GM18907 (cell line): ENCODE measurements around the gene MAN1C1.

Source experiments
- ATAC-seq: cut with Tn5 transposase; IDR thresholded peaks from one replicate; pipeline ENCODE4 v1.9.1; 2021; ENCODE audit warnings: mild to moderate bottlenecking, moderate library complexity; ENCODE audit not compliant: unreplicated experiment

The MAN1C1 gene

DNA sequence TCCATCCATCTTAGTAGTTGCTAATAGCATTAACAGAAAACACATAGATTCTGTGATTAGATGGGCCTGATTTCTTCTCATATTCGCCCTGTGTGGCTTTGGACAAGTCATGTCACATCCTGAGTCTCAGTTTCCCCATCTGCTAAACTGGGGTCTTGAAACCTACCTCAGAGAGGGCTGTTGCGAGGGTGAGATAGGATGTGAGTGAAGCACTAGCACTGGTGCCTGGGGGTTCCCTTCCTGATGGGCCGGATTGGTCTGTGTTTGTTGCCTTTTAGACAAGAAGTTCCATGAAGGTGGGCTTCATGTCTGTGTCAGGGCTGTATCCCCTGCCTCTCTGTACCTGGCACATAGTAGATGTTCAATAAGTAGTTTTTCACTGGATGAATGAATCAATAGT is 3.5 kb upstream of the MAN1C1 start:
- ATAC-seq, result no peak

- ATAC-seq, result no peak
Measured at GRCh38 chr1:25614501-25615171, 2.0 kb upstream of the MAN1C1 start.

DNA sequence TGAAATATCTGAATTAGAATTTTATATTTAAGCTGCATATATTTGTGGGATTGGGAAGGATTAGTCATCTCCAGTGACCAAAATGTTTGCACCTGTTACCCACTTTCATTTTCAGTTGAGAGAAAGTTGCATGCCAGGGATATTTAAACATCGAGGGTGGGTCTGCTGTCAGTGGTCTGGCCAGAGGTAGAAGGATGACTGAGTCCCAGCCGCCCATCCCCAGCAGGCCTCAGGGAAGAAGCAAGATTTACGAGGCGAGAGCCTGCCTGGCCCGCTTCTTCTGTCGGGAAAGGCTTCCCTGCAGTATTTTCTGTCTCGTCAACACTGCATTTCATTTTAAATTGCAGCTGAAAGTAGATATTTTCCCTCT is 1.4 kb upstream of the MAN1C1 start:
- no peak for ATAC-seq

GRCh38 chr1:25615563-25616094 is 962 bp upstream of the MAN1C1 start:
- ATAC-seq, result peak; percentile 13

- ATAC-seq, result peak; percentile 8
Measured at GRCh38 chr1:25616987-25617624, 515 bp downstream of the MAN1C1 start.

DNA sequence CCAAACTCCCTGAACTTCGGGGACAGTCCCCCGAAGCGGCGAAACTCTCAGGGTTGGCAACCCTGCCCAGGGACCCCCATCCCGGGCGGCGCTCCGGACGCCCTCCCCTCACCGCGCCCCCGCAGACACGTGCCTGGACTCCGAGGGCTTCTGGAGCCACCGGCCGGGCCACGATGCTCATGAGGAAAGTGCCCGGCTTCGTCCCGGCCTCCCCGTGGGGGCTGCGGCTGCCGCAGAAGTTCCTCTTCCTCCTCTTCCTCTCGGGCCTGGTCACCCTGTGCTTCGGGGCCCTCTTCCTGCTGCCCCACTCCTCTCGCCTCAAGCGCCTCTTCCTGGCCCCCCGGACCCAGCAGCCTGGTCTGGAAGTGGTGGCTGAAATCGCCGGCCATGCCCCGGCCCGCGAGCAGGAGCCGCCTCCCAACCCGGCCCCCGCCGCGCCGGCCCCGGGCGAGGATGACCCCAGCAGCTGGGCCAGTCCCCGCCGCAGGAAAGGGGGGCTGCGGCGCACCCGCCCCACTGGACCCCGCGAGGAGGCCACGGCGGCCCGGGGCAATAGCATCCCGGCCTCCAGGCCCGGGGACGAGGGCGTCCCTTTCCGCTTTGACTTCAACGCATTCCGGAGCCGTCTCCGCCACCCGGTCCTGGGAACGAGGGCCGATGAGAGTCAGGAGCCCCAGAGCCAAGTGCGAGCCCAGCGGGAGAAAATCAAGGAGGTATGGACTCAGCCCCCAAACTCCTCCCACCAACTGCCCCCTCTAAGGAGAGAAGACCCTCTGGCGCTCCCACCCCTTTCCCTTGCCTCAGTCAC is 1.2 kb downstream of the MAN1C1 start:
- ATAC-seq, result no peak

DNA sequence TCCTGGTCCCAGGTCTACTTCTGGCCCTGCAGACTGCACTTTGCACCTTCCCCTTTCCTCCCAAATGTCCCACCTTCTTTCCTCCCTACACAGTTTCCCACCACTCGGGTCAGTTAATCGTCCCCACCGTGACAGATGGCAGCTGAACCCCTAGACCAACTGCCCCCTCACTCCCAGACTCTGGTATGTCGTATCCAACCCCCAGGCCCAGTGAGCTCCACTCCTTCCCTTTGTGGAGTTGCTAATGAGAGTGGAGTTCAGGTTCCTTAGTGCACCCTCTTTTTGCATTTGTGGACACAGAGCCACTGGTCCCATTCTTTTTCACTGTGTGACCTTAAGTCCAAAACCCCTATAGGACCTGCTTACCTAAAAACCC is 1.8 kb downstream of the MAN1C1 start:
- no peak for ATAC-seq

DNA sequence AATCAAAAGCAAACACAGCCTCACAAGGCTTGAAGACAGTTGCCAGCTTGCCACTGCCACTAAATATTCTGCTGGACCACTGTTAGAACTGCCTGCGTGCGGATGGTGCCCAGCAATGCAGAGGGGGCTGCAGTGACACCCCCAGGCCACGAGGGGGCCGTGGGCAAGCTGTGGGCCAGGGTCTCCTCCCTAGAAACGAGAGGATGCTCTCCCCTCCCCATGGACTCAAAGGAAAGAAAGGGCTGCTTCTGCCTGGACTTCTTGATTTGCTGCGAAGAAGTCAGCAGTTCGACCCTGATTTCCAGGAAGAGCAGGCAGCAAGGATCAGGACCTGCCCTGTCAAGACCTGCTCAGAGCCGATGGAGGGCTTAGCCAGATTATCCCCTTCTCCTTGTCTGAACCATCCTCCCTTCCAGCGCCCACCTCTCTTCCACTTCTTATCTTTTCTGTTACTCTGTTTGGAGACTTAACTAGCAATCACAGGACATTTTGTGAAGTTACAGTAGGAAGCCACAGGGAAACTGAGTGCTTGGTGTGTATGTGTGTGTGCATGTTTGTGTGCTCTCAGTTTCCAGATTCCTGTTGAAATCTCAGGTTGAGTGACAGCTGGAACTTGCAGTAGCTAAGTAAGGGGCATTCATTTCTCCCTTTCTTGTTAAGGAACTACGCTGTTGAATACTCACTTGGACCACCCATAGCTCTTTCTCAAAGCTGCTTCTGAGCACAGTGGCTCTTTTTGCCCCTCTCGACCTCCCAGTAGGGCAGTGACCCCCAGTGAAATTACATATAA is 2.7 kb downstream of the MAN1C1 start:
- no peak for ATAC-seq

DNA sequence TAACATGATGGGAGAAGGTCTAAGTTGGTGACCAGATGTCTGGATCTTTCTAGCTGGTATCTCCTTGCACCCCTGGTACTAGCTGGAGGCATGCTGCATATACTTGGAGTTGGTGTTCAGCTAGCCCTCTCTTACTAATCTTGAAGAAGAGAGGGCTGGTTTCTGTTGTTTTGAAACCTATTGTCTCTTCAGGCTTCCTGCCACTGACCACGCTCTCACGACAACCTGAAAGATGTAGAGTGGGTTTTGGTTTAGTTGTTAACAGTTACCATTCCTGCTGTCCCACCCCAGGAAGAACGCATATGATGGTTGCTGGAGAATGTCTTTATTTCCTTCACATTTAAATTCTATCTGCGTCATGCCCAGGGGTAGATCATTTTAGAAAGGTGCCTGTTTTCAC is 3.6 kb downstream of the MAN1C1 start:
- peak; percentile 31 for ATAC-seq

DNA sequence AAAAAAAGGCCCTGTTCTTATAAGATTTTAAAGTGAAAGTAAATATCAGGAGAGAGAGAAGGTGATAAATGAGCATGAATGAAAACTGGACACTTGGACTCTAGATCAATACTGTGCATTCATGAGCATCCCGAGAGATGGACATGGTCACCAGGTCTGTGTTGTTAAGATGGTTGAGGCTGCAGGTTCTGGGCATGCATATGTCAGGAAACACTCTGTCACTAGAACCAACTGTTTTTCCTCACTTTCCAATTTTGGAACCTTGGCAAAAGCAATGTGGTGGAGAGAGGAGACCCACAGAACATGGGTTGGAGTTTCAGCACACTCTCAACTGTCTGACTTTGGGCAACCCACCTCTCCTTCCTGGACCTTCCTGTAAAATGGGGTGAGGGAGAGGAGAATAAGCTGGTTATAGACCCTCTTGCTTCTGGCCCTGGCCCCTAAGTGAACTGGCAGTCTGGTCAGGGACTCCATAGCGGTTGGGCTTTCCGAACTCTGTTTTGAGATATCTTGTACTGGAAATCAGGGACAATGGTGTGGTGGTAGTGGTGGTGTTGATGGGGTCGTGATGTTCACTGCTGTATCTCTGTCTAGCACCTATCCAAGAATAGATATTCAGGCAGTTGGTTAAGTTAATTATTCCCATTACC is 4.2 kb downstream of the MAN1C1 start:
- ATAC-seq, result no peak

- ATAC-seq, result no peak
Measured at GRCh38 chr1:25621876-25622275, 5.3 kb downstream of the MAN1C1 start.

GRCh38 chr1:25622531-25622930 is 5.9 kb downstream of the MAN1C1 start:
- ATAC-seq, result no peak

DNA sequence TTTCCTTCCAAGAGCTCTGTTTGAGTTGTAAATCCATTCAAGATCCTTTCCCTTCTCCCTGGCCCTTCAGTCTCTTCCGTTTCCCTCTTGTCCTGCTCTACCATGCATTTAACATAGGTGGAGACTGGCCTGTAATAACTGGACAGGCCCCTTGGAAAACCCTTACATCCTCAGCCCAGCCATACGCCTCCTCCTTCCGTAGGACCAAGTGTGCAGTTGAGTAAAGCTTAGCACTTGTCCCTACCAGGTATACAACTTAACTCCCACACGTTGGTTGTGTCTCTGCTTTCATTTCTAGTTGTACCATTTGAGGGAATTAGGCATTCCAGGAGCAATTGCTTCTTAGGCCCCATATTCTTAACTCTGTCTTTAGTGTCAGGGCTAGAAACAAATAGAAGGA is 6.4 kb downstream of the MAN1C1 start:
- no peak for ATAC-seq

DNA sequence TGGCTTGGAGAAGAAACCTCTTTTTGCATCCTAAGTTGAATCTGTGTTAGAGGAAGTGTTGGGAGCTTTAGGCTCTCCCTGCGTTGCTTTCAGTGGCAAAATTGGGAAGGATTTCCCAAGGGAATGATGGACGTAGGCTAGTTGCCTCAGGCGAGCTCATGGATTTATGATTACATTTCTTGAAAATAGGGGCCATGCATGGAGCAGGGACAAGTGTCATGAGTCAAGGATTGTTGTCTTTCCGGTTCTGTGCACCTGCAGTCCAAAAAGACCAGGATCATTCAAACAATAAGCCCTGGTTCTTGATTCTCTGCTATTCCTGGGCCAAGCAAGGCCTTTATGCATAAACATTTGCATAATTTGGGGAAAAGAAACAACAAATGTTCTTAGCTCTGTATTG is 7.1 kb downstream of the MAN1C1 start:
- ATAC-seq, result no peak

- ATAC-seq, result no peak
Measured at GRCh38 chr1:25624156-25624555, 7.6 kb downstream of the MAN1C1 start.

DNA sequence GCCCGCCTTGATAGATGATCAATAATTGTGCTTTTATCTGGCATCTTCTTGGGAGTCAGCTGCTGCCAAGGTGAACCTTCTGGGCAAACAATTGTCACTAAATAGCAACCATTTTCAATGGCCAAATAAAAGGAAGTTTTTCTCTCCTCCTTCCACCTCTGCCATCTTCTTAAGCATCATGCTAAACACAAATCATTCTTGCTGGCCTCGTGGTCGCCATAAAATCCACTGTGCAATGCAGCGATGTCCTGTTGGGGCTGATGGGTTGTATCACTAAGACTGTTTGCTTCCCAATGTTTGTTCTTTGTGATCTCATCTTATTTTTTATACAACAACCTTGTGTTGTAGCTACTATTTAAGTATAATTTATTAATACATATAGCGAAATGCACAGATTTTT is 8.0 kb downstream of the MAN1C1 start:
- ATAC-seq, result no peak

- ATAC-seq, result no peak
Measured at GRCh38 chr1:25626018-25626417, 9.4 kb downstream of the MAN1C1 start.

DNA sequence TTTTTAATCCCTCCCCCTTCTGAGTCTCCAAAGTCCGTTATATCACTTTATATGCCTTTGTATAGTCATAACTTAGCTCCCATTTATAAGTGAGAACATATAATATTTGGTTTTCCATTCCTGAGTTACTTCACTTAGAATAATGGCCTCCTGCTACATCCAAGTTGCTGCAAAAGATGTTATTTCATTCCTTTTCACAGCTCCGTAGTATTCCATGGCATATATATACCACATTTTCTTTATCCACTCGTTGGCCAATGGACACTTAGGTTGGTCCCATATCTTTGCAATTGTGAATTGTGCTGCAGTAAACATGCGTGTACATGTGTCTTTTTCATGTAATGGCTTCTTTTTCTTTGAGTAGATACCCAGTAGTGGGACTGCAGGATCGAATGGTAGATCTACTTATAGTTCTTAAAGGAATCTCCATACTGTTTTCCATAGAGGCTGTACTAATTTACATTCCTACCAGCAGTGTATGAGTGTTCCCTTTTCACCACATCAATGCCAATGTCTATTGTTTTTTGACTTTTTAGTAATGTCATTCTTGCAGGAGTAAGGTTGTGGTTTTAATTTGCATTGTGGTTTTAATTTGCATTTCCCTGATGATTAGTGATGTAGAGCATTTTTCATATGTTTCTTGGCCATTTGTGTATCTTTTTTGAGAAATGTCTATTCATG is 12.3 kb downstream of the MAN1C1 start:
- ATAC-seq, result no peak

GRCh38 chr1:25629836-25630235 is 13.2 kb downstream of the MAN1C1 start:
- no peak for ATAC-seq
